SK-N-DZ (cell line): ENCODE data around the gene AAR2. TPM values are rescaled to one million over a fixed set of nuclear protein-coding genes. Genes with fewer than 3 reads are reported as not detected.

ENCODE experiments used
- DNase-seq: peaks from one replicate; pipeline ENCODE4 v3.0.0-alpha.2; 2015; ENCODE audit warnings: low spot score
- polyA plus RNA-seq, 2 experiments: library from polyadenylated mRNA; depleted of rRNA; stranded (reverse); fragments of >200 nt; gene quantifications; 2 replicates each; pipeline ENCODE4 v1.2.3, GENCODE V29; 2014

Gene AAR2, protein sequence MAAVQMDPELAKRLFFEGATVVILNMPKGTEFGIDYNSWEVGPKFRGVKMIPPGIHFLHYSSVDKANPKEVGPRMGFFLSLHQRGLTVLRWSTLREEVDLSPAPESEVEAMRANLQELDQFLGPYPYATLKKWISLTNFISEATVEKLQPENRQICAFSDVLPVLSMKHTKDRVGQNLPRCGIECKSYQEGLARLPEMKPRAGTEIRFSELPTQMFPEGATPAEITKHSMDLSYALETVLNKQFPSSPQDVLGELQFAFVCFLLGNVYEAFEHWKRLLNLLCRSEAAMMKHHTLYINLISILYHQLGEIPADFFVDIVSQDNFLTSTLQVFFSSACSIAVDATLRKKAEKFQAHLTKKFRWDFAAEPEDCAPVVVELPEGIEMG
- polyA plus RNA-seq (2014; cell fraction: cytosol; rRNA removed), result 47.2 and 54.6 TPM in 2 replicates
- polyA plus RNA-seq (2014; cell fraction: nucleus; rRNA removed), result 20.4 and 26.0 TPM in 2 replicates

DNA sequence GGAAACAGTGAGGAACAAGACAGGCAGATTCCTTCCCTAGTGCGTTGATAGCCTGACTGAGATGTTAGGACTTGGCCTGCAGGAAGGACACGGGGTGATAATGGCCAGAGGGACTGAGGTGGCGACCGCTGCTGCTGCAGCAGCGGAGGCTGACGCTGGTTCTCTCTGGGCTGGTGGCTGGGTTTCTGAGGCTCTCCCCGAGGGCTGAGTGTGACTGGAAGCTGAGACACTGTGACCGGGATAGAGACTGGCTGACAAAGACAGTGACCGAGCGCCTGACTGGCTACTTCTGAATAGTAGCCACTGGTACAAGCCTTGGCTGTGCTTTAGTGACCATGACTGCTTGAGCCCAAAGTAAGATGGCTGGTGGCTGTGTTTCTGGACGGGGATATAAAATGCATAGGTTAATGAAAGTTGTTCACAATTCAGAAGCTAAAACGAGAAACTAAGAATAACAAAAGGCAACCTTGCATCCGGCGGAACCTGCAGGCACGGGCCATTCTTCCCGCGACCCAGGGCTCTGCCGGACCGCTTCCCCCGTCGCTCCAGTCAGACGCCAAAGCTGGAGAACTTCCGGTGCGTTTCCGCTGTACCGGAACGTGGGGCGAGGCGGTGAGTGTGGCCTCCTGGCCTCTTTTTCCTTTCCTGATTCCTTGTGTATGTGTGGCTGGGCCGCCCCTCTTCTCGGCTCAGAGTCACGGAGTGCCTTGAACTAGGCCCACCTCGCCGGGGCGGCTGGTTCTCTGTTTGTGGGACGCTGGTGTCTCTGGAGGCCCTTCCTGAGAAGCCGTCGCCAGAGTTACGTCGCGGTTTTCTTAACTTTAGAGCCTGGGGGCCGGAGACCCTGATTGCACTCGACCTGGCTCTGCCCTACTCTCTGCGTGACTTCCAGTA, at the start of gene AAR2:
Gene AAR2, plus strand, starts transcription at position 587 of the 894 bp plus-strand sequence. CDS start 3,391 bp downstream, outside the sequence.
- peak; percentile 90 for DNase-seq

DNA sequence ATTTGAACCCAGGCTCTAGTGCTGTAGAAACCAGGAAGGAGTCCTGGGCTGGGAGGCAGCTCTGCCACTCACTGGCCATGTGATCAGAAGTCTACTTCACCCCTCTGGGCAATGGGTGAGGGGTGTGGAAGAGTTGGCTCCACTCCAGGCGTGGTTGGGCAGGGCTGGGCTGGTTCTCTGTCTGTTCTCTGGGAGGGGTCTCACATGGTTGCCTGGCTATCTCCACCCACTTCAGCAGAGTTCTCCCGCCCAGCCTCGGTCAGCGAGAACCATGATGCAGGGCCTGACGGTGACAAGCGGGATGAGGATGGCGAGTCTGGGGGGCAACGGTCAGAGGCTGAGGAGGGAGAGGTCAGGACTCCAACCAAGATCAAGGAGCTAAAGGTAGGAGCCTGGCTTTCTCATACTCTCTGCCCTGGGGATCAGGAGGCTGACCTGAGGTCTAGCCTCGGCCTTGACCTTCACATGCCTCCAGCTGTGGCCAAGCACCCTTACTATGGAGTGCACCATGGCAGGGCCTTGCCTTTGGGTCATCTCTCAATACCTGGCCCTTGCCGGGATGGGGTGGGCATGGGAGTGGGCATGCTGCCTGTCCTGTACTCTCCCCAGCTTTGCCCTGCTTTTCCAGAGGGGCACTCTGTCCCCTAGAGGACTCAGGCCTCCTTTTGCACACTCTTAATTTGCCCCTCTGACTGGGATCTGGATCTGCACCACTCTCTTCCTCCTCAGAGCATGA, 42.1 kb upstream of the AAR2 start:
- no peak for DNase-seq

GRCh38 chr20:36196676-36197075, 39.6 kb upstream of the AAR2 start:
- no peak for DNase-seq

DNA sequence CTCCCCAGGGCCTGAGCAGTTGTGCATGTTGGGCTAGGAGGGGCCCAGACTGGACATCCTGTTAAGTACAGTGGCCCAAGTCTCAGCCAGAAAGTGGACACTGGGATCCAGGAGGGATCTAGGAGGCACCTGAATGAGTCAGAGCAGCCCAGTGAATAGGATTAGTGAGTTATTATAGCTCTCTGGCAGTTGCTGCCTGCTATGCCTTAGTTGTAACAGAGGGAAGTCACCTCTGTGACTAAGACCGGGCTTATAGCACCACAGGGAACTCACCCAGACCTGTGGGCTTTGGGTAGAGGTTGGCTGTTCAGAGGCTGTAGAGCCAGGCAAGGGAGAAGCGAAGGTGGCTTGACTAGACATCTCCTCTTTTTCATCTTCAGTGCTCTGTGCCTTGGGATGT, 39.0 kb upstream of the AAR2 start:
- DNase-seq, result no peak

DNA sequence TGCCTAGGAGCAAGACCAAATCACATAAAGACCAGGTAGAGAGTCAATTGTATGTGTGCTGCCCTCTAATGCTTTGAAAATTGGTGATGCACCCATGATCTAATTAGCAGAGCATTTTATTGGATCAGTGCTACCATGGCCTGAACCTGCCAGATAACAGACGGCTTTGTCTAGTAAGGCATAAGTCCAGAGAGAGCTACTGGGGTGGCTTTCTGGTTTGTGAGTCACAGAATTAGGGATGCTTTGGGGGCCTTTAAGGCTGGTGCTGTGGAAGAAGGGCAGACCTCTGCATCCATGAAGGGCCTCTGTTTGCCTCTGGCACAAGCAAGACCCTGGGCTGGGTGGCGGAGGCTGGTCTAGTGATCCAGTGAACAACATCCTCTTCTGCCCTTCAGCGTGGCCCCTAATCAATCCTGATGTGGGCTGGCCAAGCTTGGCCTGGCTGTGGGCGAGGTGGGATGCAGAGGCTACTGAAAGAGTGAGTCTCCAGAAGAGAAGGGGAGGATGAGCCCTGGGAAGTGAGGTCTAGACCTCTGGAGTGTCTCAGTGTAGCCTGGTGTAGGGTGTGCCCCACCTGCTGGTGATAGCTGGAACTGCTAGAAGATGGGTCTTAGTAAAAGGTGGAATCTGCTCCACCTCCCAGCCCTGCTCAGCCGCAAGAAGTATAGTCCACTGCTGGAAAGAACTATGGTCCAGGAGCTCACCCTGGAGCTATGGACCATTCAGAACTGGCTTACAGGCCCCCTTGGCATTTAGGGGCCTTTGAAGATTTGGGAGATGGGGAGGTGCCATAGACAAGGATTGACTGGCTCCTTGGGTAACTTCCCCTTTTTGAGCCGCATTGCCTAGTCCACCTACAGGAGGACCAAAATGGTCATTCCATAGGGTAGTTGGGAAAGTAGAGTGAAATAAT, 36.7 kb upstream of the AAR2 start:
- DNase-seq, result peak; percentile 97

DNA sequence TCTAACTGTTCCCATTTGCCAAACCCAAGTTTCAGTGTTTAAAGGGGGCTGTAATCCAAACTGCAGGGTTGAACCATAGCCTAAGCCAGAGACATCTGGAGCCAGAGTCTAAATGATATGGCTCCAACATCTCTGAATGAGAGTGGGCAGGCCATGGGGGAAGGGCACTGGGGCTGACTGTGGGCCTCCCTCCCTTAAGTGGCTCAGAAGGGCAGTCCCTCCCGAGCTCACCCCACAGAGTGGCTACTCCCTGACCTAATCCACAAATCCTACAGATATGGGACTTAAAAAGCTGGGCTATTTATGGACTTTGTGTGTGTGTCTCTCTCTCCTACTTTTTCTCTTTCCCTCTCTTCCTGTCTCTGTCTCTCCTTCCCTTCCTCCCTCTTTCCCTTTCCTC, 35.8 kb upstream of the AAR2 start:
- no peak for DNase-seq

DNA sequence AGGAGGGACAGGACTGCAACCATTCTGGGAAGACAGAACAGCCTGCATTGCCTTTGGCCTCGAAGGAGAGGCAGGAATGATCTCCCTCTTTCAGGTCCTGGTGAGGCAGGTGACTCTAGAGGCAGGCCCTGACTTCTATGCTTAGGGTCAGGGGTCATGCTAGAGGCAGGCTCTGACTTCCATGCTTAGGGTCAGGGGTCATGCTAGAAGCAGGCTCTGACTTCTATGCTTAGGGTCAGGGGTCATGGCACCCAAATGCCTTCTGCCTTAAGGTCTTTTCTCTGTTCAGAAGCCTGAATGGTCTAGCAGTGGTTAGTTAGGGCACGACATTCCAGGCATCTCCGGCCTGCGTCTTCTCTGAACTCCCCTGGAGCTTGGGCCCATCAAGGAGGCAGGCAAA, 35.1 kb upstream of the AAR2 start:
- no peak for DNase-seq

GRCh38 chr20:36202891-36203338, 33.4 kb upstream of the AAR2 start:
- peak; percentile 62 for DNase-seq

- no peak for DNase-seq
Observed at GRCh38 chr20:36203861-36204260, 32.4 kb upstream of the AAR2 start.

GRCh38 chr20:36205026-36205425, 31.3 kb upstream of the AAR2 start:
- DNase-seq, result no peak

GRCh38 chr20:36206068-36206467, 30.2 kb upstream of the AAR2 start:
- DNase-seq, result no peak

GRCh38 chr20:36206641-36207040, 29.6 kb upstream of the AAR2 start:
- DNase-seq, result no peak

GRCh38 chr20:36207602-36208001, 28.7 kb upstream of the AAR2 start:
- DNase-seq, result no peak

- DNase-seq, result no peak
Observed at GRCh38 chr20:36208257-36208656, 28.0 kb upstream of the AAR2 start.

- DNase-seq, result no peak
Observed at GRCh38 chr20:36210436-36211021, 25.7 kb upstream of the AAR2 start.

DNA sequence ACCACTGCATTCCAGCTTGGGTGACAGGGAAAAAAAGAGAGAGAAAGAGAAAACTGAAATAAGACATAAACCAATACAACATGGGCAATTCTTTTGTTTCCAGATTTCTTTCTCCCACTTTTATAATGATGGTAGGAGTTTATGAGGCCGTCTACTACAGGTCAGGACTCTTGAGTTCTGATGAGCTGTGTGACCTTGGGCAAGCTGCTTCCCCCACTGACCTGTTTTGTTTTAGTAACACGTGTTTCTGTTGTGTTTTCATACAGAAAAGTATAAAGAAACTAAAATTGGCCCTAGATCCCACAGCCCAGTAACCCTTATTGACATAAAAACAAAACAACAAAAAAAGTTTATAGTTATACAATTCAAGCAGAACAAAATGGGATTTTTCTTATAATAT, 22.9 kb upstream of the AAR2 start:
- DNase-seq, result no peak

DNA sequence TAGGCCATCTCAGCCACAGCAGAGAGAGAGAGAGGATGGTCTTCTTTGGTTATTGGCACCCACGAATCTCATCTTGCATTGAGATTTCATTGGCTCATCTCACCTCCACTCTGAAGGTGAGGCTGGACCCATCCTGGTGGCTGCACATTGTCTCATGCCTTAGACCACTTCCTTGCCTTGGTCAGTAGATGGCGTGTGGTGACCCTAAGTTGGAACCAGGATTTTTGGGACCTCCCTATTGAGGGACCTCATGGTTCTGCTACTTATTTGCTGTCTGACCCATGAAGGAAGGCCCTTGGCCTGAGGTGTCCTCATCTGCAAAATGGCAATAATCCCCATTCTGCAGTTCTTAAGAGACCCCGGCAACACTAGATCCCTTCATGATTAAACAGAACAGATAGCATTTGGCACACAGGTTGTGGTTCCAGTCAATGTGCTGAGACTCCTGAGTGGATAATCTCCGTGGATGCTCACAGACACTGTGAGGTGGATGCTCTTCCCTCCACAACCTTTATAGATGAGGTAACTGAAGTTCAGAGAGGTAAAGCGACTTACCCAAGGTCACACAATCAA, 21.5 kb upstream of the AAR2 start:
- peak; percentile 54 for DNase-seq

GRCh38 chr20:36215778-36216177, 20.5 kb upstream of the AAR2 start:
- DNase-seq, result no peak

DNA sequence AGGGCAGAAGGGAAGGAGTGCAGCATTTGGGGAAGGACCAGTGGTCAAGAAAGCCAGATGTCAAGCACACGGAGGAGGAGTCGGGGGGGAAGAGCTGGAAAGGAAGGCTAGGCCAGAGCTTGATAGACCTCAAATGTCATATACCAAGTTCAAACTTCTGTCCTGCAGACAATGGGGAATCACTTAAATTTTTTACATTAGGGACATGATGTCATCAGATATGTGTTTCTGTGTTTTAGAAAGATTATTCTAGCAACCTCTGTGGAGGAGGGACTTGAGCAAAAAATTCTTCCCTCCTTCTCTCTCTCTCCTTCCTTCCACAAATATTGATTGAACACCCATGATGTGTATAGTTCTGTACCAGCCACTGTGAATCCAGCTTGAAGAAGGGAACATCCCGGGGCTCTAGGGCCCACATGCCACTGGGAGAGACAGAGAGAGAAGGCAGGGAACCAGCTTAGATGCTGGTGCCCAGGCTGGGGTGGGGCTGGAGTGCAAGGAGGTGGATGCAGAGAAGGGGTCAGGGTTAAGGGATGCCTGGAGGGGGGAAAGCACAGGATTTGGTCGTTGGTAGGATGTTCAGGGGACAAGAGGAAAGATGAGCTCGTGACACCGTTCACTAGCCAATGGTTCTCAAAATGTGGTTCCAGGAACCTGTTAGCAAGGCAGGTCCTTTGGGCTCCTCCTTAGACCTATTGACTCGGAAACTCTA, 19.8 kb upstream of the AAR2 start:
- DNase-seq, result no peak
